GM19240 (cell line): ENCODE measurements around the gene RGS6.
"Not testable (repeated sequence)": the region's sequence is repeated elsewhere in the genome, so short reads cannot be mapped to it uniquely, and the experiment has no call there.

Experiments
- DNase-seq: peaks from one replicate; pipeline ENCODE4 v3.0.0; 2011; ENCODE audit warnings: low spot score; ENCODE audit not compliant: insufficient read length

Gene RGS6

GRCh38 chr14:72448212-72448611 is 516.0 kb downstream of the RGS6 start:
- DNase-seq = no peak

GRCh38 chr14:72450473-72451044 is 518.3 kb downstream of the RGS6 start:
- DNase-seq = no peak

GRCh38 chr14:72451054-72451972 is 519.1 kb downstream of the RGS6 start:
- no peak for DNase-seq

GRCh38 chr14:72452774-72453173 is 520.5 kb downstream of the RGS6 start:
- DNase-seq = no peak

- no peak for DNase-seq
Measured at GRCh38 chr14:72454388-72455160, 522.3 kb downstream of the RGS6 start.

- no peak for DNase-seq
Measured at GRCh38 chr14:72457641-72458040, 525.4 kb downstream of the RGS6 start.

- no peak for DNase-seq
Measured at GRCh38 chr14:72462056-72462455, 529.8 kb downstream of the RGS6 start.

GRCh38 chr14:72463291-72463866 is 531.1 kb downstream of the RGS6 start:
- no peak for DNase-seq

GRCh38 chr14:72464226-72464625 is 532.0 kb downstream of the RGS6 start:
- DNase-seq = no peak

GRCh38 chr14:72466325-72466724 is 534.1 kb downstream of the RGS6 start:
- DNase-seq = no peak

- DNase-seq = no peak
Measured at GRCh38 chr14:72471346-72471745, 539.1 kb downstream of the RGS6 start.

GRCh38 chr14:72472845-72473244 is 540.6 kb downstream of the RGS6 start:
- DNase-seq = no peak

GRCh38 chr14:72476657-72477499 is 544.6 kb downstream of the RGS6 start:
- DNase-seq = peak; percentile 58

GRCh38 chr14:72477578-72477977 is 545.3 kb downstream of the RGS6 start:
- not testable (repeated sequence) for DNase-seq

- DNase-seq = no peak
Measured at GRCh38 chr14:72478471-72478893, 546.3 kb downstream of the RGS6 start.

GRCh38 chr14:72479461-72479931 is 547.3 kb downstream of the RGS6 start:
- no peak for DNase-seq

- DNase-seq = no peak
Measured at GRCh38 chr14:72480464-72481243, 548.4 kb downstream of the RGS6 start.

GRCh38 chr14:72483311-72483710 is 551.1 kb downstream of the RGS6 start:
- no peak for DNase-seq

- no peak for DNase-seq
Measured at GRCh38 chr14:72485695-72486094, 553.5 kb downstream of the RGS6 start.

- DNase-seq = no peak
Measured at GRCh38 chr14:72488514-72488913, 556.3 kb downstream of the RGS6 start.
